A375 (cell line): ENCODE measurements around the gene H19. TPM values are rescaled to one million over a fixed set of nuclear protein-coding genes. Genes with fewer than 3 reads are reported as not detected.

Experiments used
- small RNA-seq: library from RNA; depleted of rRNA; stranded (forward); fragments of <200 nt; gene quantifications from one replicate; pipeline ENCODE3, GENCODE V24; 2014
- total RNA-seq: library from RNA; depleted of rRNA; stranded (reverse); fragments of >200 nt; shearing (Covaris generic); gene quantifications from 2 replicates; pipeline ENCODE4 v1.2.3, GENCODE V29; 2014; rRNA removed

Gene H19
- total RNA-seq, result 5.2 and 9.5 TPM in 2 replicates

GRCh38 chr11:1997755-1998154 lies at the start of gene H19:
TSS of gene H19 (minus strand) at chr11:1997842.

GRCh38 chr11:1946812-1947484 lies 50.7 kb downstream of the H19 start, which contains the start of gene MRPL23:
TSS of gene MRPL23 (plus strand) at chr11:1947332. CDS start at chr11:1947363, 31 bp downstream.

Small RNAs within 50 kb of the gene (small RNA-seq; reads per million reads assigned to genes)
- gene RF01972, result not detected
- not detected for gene RF01973

Other genes with a start within 250 kb of the H19 start
- gene IFITM10, start 247.2 kb downstream of the H19 start, total RNA-seq, result 1.8 and 2.3 TPM in 2 replicates
- 139 TPM in 2 replicates for gene CTSD, start 233.9 kb downstream of the H19 start, total RNA-seq
- gene SYT8, start 162.9 kb downstream of the H19 start, total RNA-seq, result not detected in 2 replicates
- gene TNNI2, start 158.9 kb downstream of the H19 start, total RNA-seq, result not detected in 2 replicates
- gene LSP1, start 144.8 kb downstream of the H19 start, total RNA-seq, result 0.13 and 1.8 TPM in 2 replicates
- gene PRR33, start 105.9 kb downstream of the H19 start, total RNA-seq, result not detected in 2 replicates
- not detected in 2 replicates for gene TNNT3, start 78.1 kb downstream of the H19 start, total RNA-seq
- 196 and 213 TPM in 2 replicates for gene MRPL23, start 50.5 kb downstream of the H19 start, total RNA-seq
- not detected in 2 replicates for gene IGF2, start 141.5 kb upstream of the H19 start, total RNA-seq
- gene INS, start 163.4 kb upstream of the H19 start, total RNA-seq, result not detected in 2 replicates
- not detected in 2 replicates for gene TH, start 174.0 kb upstream of the H19 start, total RNA-seq